ENCODE results near the gene SLC39A6.

- no peak for TF ChIP-seq POLR2A (IDR thresholded peaks at IDR 0.05)
- no peak for TF ChIP-seq CTCF (IDR thresholded peaks at IDR 0.05)
Measured at GRCh38 chr18:36075862-36076587, 53.1 kb downstream of the SLC39A6 start.

Measured in heart left ventricle (tissue), 13 donors.